GM19438 (cell line): ENCODE results near the gene PSTPIP2.

ENCODE experiments used
- ATAC-seq: cut with Tn5 transposase; IDR thresholded peaks from one replicate; pipeline ENCODE4 v1.9.1; 2021; ENCODE audit warnings: low read depth; ENCODE audit not compliant: unreplicated experiment

The PSTPIP2 gene

DNA sequence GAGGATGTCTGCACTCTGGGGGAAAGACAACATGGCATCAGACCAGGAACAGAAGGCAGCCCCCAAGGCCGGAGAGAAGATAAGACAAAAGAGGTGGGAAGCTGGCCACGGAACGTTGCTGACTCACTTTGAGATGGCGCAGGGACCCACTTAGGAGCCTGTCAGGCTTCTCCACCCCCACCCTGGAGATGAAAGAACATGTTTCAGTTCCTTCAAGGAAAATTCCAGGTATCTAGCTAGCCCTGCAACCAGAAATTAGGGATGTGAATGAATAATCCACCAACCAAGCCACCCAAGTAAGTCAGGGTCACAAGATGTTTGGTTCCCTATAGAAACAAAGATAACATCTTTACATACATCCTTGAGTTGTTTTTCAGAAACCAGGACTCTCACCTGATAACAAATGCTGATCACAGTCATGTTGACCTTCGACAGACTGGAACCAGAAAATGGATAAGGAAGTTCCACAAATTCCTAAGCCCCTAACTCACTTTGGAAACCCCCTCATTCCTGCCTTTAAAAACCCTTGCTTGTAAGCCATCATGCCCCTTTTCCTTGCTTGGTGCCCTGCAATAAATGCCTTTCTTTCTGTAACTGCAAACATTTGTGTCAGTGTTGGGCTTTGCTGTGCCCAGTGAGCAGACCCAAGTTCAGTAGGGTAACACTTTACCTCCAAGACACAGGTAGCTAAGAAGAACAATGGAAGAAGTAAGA, 31.9 kb downstream of the PSTPIP2 start:
- no peak for ATAC-seq

DNA sequence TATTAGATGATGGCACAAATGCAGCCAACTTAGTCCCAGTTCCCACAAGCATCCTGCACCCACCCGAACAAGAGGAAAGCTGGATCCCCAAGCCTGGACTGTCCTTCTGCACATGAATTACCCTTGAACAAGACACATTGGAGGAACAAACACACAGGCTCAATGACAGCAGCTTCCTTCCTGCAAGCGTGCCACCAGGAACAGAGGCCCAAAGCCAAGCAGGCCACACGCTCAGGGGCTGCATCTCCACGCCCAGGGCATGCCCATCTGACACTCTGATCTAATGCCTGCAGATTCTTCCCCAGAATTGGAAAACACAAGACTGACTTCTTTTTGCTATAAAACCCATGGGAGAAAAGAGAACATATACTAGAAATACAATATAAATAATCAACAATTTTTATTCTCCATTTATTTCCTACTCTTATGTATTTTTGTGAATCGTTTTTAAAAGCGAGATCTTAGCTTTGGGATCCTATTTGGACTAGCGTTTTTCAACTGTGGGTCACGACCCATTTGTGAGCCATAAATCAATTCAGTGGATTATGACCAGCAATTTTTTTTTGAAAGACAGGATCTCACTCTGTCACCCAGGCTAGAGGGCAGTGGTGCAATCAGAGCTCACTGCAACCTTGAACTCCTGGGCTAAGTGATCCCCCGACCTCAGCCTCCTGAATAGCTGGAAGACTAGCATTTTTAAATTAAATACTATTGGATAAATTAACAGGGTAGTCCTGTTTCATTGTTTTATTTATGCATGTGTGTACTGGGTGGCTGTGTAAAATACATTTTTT, 34.4 kb downstream of the PSTPIP2 start:
- ATAC-seq = no peak

DNA sequence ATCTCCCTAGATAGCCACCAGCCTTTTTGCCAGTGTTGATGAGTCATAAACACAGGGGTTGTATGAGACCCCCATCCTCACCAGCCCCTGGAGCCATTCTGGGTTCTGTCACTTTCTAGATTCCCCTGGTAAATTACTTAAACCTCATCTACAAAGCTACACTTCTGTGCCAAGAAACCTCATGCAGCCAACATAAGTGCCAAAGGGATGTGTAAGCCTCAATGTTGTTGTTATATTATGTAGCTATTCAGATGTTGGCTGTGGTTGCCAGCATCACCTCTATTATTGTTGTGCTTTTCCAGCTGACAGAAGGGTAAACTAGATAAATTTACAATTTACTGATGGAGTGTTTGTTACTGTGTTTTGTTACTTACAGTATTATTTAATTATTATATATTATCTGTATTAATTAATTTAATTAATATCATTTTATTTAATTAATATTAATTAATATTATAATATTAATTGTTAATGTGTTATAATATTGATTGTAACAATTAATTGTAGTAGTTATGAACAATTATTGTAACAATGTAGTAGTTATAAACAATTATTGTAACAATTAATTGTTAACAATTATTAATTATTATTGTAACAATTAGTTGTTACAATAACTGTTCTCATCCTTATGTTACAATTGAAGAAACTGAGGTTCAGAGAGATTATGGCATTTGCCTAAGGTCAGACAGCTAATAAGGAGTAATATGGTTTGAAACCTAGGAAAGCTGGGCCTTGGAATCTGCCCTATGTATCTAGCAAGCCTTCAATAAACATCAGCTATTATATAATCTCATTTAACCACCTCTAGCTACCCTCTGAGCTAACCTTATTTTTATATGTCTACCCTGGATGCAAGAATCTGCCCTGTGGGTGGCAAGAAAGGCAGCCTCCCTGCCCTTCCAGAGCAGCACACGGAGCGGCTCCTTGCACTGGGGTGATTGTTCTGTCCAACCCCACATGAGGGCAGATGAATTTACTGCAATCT, 36.1 kb downstream of the PSTPIP2 start:
- no peak for ATAC-seq

DNA sequence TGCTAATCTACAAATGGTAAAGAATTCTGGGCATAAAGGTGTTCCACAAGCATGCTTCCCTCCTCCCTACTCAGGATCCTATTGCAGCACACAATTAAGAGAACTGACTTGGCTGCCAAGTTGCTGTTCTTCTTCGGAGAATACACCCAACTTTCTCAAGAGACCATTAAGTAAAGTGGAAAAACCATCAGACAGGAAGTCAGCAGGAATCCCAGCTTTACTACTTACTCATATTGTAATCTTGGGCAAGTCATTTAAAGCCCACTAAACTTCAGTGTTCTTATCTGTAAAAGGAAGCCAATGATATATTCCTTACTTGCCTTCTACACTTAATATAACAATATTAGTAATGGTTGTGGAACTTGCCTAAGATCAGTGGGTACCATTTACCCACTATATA, 37.8 kb downstream of the PSTPIP2 start:
- no peak for ATAC-seq

DNA sequence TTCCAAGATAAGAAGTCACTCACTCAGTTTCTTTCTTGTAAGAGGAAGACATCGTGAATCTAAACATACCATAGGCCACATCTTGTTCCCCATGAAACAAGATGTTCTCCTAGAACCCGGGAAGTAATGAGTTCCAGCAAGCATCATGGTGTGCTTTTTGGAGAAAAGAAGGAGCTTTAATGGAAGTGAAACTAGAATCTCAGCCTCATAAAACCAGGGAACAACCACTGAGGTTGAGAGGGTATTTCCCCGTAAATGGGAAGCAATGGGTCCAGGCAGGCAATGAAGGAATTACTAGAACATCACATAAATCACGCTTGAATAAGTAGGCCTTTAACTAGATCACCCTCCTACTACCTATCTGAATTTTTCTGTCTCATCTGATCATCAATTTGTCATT, 40.3 kb downstream of the PSTPIP2 start:
- no peak for ATAC-seq

DNA sequence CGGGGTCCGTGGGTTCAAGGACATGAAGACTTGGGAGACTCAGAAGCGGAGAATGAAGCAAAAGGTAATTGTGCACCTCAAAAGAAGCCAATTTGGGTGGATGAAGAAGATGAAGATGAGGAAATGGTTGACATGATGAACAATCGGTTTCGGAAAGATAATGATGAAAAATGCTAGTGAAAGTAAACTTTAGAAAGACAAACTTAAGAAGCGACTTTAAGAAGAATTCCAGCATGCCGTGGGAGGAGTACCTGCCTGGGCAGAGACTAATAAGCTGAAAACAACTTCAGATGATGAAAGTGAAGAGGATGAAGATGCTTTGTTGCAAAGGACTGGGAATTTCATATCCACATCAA, 43.5 kb downstream of the PSTPIP2 start:
- no peak for ATAC-seq

DNA sequence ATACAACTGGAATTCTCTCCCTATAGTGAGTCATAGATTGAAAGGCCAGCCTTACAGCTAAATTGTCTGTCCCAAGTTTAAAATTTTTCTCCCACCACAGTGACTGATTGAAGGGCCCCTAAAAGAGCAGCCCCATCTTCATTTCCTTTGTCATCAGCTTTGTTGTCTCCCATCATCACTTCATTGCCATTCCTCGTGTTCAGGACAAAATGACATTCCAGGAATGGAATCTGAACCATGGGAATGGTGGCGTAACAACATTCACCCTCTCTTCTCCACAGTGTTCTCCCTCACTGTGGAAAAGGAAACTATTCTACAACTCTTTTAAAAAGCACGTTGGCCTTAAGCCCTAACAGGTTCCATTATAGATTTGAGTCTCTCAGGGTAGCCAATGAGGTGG, 52.1 kb downstream of the PSTPIP2 start:
- no peak for ATAC-seq

DNA sequence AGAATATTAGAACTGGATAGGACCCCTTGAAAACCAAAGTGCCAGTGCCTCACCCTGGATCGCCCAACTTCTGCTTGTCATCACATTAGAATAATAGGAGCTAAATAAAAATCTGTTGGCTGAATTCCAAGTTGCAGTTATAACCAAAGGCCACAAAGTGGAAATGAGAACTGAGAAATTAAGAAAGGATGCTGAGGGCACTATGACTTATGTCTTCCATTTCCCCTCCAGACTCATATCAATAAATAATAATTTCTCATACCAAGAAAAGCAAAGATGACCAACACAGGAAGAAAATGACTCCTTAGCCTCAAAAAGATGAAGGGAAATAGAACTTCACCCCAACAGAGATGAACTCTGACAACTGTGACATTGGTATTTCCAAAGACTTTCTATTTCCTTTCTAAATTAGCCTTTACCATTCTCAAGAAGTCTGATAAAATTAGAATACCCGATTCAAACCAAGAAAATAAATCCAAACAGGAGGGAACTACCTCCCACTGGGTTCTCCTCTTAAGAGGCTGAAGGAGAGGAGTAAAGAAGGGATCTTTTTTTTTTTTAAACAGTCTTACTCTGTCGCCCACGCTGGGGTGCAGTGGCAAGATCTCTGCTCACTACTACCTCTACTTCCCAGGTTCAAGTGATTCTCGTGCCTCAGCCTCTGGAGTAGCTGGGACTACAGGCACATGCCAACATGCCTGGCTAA, 58.4 kb downstream of the PSTPIP2 start:
- no peak for ATAC-seq

DNA sequence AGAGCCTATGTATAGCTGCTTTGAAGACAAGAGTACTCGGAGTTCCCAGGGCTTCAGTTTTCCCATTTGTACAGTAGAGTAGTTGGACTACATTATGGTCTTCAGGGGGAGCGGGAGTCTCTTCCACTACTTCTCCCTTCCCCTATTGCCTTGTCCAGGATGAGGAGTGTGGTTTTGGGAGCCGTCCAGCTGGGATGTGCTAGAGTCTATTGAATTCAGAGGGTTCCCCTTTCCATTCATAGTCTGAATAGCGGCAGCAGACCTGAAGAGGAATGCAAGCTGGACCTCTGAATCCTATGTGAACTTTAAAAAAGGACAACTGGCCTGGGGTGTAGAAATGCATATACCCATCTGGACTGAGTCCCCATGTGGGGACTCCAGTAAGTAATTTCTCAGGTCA, 61.4 kb downstream of the PSTPIP2 start:
- no peak for ATAC-seq

DNA sequence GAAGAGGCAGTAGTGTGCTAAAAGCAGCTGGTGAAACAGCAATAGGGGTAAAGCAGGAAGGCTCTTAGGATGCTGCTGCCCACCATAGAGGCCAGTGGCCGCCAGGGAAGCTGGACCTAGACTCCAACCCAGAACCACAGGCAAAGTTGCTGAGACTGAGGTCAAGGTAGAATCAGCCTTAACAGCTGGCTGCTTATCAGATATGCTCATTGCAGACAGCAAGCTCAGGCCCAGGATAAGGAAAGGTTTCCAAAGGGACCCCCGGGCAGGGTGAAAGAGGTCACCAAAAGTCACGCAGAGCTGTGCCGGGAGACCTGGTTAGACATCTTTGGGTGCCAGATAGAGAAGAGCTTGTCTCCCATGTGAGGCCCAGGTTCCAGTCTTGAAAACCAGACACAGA, 62.0 kb downstream of the PSTPIP2 start:
- ATAC-seq = no peak

DNA sequence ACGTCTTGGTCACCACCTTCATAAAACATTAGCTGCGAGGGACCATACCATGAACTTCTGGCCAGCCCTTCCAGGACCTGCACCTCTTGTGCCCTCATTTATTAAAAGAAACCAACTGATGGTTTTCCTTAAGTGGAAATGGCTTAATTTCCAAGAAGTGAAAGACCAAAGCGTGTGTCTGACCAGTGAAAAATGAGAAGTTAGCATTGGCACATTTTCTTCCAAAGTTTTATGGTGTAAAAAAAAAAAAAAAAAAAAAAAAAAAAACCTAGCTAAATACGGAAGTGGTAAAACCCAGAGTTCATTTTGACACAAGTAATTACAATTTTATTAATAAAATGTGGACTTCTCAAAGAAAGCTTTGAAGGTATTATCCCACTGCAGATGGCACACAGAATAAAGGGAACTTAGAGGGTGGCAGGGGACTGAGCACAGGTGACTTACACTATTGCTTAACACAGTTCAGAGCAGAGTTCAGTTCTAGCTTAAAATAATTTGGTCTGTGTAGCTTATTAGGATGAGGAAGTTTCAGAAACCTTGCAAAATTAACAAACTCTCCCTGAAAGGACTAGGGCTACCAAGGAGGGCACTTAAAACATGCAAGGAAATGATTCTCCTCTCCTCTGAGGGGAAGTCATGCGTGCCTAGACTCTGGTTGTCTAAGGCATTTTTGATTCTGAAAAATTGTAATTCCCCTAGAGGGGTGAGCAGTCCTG, 62.8 kb downstream of the PSTPIP2 start:
- ATAC-seq = no peak

DNA sequence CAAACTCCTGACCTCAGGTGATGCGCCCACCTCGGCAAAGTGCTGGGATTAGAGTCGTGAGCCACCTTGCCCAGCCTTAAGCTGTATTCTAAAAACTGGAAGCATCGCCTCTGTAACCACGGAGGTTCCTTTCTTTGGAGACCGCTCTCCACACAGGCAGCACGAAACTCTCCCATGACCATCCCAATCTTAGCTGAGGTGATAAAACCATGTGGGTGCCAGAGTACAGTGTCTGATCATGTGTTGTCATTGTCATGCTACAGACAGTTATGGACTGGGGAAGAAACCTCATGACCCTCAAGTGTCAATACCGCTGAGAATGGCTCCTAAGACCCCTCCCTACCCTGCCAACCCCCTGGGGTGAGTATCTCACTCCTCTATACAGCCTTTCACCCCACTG, 63.5 kb downstream of the PSTPIP2 start:
- ATAC-seq = no peak

DNA sequence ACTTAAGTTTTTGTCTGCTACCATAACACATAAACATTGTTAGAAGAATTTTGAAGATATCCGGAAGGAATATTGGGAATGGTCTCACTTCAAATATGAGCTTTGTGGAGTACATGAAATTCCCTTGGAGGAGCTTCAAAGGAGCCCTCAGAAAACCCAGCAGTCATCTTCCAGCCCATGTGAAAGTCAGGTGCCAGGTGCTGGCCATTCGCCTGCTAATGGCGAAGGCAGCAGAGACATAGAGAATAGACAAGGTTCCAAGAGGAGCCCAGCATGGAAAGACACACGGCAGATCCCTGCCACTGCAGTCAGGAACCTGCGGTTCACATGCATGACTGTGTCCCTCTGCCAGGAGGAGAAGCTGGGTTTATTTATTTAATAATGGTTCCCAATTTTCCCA, 64.9 kb downstream of the PSTPIP2 start:
- no peak for ATAC-seq

DNA sequence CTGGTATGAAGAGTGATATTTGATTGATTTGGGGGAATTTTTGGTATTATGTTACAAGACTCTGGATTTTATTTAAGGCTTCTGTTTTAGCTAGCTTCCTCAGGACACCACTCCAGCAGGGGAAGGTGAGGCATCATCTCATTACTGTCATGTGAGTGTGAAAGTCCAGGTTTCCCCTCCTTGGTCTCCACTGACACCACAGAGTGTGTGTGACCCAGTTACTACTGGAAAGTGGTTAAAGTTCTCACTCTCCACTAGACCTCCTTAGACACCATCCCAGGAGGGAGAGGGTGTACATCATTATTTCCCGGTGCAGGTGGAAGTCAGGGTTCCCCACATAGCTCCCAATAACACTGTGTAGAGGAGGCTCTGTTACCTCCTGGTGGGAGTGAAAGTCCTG, 69.1 kb downstream of the PSTPIP2 start:
- no peak for ATAC-seq

DNA sequence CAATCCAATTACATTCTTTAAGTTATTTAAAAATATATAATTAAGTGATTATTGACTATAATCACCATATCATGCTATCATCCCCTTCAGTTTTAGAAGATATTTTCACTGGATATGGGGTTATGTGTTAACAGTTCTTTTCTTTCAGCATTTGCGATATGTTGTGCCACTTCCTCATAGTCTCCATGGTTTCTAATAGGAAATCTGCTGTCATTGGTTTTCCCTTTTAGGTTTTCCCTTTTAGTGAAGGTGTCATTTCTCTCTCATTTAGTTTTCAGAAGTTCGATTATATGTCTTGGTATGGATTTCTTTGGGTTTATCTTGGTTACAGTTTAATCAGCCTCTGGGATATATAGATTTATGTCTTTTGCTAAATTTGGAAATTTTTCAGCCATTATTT, 70.2 kb downstream of the PSTPIP2 start:
- no peak for ATAC-seq

DNA sequence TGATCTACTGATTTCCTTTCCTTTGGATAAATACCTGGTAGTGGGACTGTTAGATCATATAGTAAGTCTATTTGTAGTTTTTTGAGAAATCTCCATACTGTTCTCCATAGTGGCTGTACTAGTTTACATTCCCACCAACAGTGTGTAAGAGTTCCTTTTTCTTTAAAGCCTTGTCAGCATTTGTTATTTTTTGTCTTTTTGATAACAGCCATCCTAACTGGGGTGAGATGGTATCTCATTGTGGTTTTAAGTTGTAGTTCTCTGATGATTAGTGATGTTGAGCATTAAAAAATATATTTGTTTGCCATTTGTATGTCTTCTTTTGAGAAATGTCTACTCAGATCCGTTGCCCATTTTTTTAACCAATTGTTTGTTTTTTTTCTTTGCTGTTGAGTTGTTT, 71.0 kb downstream of the PSTPIP2 start:
- ATAC-seq = no peak

DNA sequence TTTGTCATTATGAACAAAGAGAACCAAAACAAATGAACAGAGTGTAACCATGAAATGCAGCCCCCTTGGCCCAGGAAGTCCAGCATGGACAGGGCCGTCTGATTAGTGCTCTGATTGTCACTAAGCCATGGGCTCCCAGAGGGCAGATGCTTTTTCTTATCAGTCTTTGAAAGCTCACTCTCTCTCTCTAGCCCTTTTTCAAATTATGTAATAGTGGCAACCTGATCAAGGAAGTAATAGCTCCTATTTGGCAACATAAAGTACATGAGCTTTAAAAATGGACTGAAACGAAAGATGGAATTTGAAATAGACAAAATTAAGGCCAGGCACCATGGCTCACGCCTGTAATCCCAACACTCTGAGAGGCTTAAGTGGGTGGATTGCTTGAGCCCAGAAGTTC, 72.5 kb downstream of the PSTPIP2 start:
- ATAC-seq = no peak

DNA sequence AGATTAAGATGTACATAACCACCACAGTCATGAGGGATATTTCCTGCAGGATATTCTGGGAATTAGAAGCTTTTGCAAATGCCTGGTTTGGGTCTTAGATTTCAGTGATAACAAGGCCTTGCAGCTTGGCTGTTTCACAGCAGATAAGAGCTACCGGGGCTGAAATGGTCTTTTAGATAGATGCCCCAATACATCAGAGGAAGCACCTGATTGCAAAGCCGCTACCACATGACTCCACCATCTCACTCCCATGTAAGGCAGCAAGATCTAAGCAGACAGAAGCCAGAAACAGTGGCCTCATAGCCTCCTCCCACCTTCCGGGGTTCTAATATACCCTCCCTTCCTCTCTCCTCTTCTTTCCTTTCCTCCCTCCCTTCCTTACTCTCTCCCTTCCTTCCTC, 73.8 kb downstream of the PSTPIP2 start:
- no peak for ATAC-seq

DNA sequence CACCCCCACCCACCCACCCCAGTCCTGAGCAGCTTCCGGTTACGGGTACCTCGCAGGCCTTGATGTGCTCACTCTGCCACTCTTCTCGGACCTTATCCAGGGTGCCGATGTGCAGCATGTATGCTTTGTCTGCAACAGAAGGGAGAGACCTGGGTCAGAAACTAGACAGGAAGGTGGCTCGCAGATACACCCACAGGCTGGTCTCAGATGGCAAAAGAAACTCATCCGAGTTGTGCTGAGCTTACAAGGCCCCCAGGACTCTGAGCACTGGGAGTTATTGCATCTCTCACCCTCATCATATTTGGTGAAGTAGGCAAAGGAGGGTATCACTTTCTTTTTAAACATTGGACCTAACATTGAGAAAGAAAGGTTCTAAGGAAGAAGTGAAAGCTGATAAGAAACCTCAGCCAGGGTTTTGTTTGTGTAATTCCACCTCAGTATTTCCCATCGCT, 74.3 kb downstream of the PSTPIP2 start:
- no peak for ATAC-seq

DNA sequence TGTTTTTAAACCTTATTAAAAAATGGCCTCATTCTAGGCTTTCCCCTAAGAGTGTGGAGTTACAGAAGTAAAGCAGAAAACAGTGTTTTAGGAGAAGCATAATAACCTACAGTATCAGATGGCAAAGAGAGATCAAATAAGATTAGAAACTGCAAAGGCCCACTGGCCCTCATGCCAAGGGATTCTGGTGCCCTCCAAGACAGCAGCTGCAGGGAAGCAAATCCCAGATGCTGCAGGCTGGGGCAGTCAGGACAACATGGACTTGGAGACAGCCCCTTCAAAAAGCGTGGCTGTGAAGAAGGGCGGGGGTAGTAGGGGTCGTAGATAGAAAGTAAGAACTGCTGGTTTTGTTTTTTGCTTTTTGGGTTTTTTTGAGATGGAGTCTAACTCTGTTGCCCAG, 76.6 kb downstream of the PSTPIP2 start:
- ATAC-seq = no peak
